ENCODE results near the gene PCGF6. TPM values are rescaled to one million over a fixed set of nuclear protein-coding genes. Genes with fewer than 3 reads are reported as not detected.
"Not testable (repeated sequence)": the region's sequence is repeated elsewhere in the genome, so short reads cannot be mapped to it uniquely, and the experiment has no call there.

Gene PCGF6
- total RNA-seq, 2 experiments from 2014 or later: 18.6 to 19.9 TPM

- Mint-ChIP-seq H3K27ac (no peak overlapping the region), H3K4me1 (peaks cover 6% of the 10 kb centered on the region), H3K36me3 (peaks cover 3% of the 10 kb centered on the region), H3K4me3 (no peak overlapping the region), H3K9me3 (no peaks in the 10 kb centered on the region), H3K27me3 (peaks cover 85% of the 10 kb centered on the region)
- DNase-seq: no peak
These were observed 70.4 kb downstream of the PCGF6 start for GRCh38 chr10:103280506-103280905.

DNA sequence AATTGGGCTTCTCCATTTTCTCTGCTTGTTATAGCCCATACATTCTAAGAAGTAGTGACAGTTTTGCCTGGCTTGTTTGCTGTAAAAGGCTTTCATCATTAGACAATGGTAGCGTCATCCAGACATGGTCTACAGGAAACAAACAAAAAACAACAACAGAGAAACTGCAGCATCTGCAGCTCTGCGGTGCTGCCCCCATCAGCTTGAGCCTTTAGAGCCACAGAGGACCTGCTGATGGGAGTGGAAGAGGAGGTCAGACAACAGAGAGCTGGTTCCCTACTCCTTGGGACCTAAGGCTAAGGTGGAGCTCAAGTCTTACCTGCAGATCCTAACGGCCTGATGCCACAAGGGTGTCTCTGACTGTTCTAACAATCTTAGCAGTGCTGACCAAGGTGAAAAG is 70.9 kb downstream of the PCGF6 start:
- H3K9me3 Mint-ChIP-seq: no peaks in the 10 kb centered on the region
- peaks cover 85% of the 10 kb centered on the region for H3K27me3 Mint-ChIP-seq
- no peak overlapping the region for H3K27ac Mint-ChIP-seq
- peaks cover 6% of the 10 kb centered on the region for H3K4me1 Mint-ChIP-seq
- no peak overlapping the region for H3K4me3 Mint-ChIP-seq
- no peak for DNase-seq
- H3K36me3 Mint-ChIP-seq: peaks cover 3% of the 10 kb centered on the region

- Mint-ChIP-seq H3K27ac (no peak overlapping the region), H3K27me3 (peaks cover 86% of the 10 kb centered on the region), H3K36me3 (peaks cover 3% of the 10 kb centered on the region), H3K4me3 (peak overlapping the region; percentile 19), H3K4me1 (peaks cover 6% of the 10 kb centered on the region), H3K9me3 (no peaks in the 10 kb centered on the region)
- DNase-seq: peak; percentile 35
These were observed 72.1 kb downstream of the PCGF6 start for GRCh38 chr10:103278862-103279298.

- no peak overlapping the region for H3K4me3 Mint-ChIP-seq
- no peak for DNase-seq
- H3K27me3 Mint-ChIP-seq: peaks cover 86% of the 10 kb centered on the region
- H3K27ac Mint-ChIP-seq: no peak overlapping the region
- H3K4me1 Mint-ChIP-seq: peaks cover 6% of the 10 kb centered on the region
- H3K9me3 Mint-ChIP-seq: no peaks in the 10 kb centered on the region
- H3K36me3 Mint-ChIP-seq: peaks cover 3% of the 10 kb centered on the region
These were observed 72.5 kb downstream of the PCGF6 start for GRCh38 chr10:103278537-103278823.

DNA sequence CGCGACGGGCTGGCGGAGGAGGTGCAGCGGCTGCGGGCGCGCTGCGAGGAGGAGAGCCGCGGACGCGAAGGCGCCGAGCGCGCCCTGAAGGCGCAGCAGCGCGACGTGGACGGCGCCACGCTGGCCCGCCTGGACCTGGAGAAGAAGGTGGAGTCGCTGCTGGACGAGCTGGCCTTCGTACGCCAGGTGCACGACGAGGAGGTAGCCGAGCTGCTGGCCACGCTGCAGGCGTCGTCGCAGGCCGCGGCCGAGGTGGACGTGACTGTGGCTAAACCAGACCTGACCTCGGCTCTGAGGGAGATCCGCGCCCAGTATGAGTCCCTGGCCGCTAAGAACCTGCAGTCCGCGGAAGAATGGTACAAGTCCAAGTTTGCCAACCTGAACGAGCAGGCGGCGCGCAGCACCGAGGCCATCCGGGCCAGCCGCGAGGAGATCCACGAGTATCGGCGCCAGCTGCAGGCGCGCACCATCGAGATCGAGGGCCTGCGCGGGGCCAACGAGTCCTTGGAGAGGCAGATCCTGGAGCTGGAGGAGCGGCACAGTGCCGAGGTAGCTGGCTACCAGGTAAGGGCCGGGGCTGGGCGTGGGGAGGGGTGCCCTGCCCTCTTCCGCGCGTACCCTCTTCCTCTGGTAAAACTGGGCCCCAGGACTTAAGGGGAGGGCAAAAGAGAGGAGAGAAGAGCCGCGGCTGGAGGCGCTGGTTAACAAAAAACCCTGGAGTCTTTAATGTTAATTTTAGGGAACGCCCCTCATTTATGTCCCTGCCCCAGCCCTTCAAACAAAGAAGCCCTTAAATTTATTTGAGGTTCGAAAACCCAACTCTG is 73.0 kb downstream of the PCGF6 start:
- Mint-ChIP-seq H3K4me3 (no peak overlapping the region), H3K9me3 (no peaks in the 10 kb centered on the region), H3K27ac (no peak overlapping the region), H3K27me3 (peaks cover 82% of the 10 kb centered on the region), H3K4me1 (peaks cover 6% of the 10 kb centered on the region), H3K36me3 (peaks cover 3% of the 10 kb centered on the region)
- DNase-seq: no peak

DNA sequence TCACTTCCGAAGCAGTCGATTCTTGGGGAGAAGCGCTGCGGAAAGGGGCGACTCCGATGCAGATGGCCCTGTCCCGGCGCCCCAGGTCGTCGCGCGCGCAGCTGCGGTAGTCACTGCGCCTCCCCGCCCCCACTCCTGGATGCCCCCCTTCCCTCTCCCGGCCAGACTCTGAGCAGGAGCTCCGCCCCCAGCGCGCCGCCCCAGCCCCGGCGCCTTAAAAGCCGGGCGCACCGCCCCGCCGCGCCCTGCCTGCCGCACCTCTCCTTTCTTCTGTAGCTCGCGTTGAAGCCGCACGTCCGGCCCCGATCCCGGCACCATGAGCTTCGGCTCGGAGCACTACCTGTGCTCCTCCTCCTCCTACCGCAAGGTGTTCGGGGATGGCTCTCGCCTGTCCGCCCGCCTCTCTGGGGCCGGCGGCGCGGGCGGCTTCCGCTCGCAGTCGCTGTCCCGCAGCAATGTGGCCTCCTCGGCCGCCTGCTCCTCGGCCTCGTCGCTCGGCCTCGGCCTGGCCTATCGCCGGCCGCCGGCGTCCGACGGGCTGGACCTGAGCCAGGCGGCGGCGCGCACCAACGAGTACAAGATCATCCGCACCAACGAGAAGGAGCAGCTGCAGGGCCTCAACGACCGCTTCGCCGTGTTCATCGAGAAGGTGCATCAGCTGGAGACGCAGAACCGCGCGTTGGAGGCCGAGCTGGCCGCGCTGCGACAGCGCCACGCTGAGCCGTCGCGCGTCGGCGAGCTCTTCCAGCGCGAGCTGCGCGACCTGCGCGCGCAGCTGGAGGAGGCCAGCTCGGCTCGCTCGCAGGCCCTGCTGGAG is 73.8 kb downstream of the PCGF6 start, which contains the start of gene INA:
Gene INA (plus strand): TSS at position 243 of the 817 bp plus-strand sequence. CDS start 74 bp downstream, at position 317.
- Mint-ChIP-seq H3K27me3 (peaks cover 80% of the 10 kb centered on the region), H3K36me3 (peaks cover 3% of the 10 kb centered on the region), H3K4me1 (peaks cover 6% of the 10 kb centered on the region), H3K9me3 (no peaks in the 10 kb centered on the region), H3K27ac (no peak within 1 kb of the TSS), H3K4me3 (peak within 1 kb of the TSS; percentile 68)
- DNase-seq: peak; percentile 65

- Mint-ChIP-seq H3K27me3 (peaks cover 79% of the 10 kb centered on the region), H3K36me3 (peaks cover 3% of the 10 kb centered on the region), H3K4me1 (peaks cover 3% of the 10 kb centered on the region), H3K27ac (no peak overlapping the region), H3K4me3 (peak overlapping the region; percentile 68), H3K9me3 (no peaks in the 10 kb centered on the region)
- DNase-seq: no peak
These were observed 74.6 kb downstream of the PCGF6 start for GRCh38 chr10:103276251-103276895.

DNA sequence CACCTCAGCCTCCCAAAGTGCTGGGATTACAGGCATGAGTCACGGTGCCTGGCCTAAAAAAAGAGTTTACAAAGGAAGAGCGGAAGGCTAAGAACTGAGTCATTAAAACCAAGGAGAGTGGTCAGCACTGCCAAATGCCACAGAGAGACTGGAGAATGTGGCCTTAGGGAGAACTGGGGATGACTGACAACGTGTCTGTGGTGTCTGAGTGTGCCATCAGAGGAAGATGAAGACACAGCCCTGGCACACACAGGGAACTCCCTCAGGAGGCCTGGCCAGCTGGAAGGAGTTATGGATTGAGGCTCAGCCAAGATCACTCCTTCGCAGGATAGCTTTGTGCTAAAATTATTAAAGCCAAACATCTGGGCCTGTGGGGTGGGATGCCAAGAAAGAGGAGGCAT is 77.9 kb downstream of the PCGF6 start:
- no peak overlapping the region for H3K4me3 Mint-ChIP-seq
- H3K9me3 Mint-ChIP-seq: no peaks in the 10 kb centered on the region
- no peak for DNase-seq
- H3K27me3 Mint-ChIP-seq: peaks cover 59% of the 10 kb centered on the region
- H3K4me1 Mint-ChIP-seq: no peaks in the 10 kb centered on the region
- no peaks in the 10 kb centered on the region for H3K36me3 Mint-ChIP-seq
- no peak overlapping the region for H3K27ac Mint-ChIP-seq

DNA sequence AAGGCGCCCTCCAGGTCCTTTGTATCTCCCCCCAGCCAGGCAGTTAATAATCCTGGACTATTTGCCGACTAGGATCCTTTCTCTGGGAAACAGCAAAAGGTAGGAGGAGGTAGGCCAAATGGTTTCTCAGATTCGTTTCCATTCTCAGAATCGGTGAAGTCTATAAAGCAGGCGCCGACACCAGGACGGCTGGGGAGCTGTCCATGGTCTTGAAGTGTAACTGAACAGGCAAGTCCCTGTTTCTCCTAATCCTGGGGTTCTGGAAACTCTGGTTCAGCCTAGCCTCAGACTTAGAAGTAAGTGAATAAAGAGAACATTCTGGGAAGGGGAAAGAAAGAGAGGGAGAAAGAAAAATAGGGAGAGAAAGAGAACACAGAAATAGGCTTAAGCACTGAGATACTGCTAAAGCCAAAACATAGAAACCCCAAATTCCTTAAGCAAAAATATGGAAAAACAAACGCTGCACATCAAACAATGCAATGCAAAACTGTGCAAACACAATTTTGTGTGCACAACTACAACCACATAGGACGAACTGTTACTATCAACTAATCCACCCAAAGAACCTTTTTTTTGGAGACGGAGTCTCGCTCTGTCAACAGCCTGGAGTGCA is 85.1 kb downstream of the PCGF6 start:
- H3K27me3 Mint-ChIP-seq: peaks cover 58% of the 10 kb centered on the region
- peaks cover 3% of the 10 kb centered on the region for H3K9me3 Mint-ChIP-seq
- no peak overlapping the region for H3K4me3 Mint-ChIP-seq
- no peaks in the 10 kb centered on the region for H3K36me3 Mint-ChIP-seq
- no peak overlapping the region for H3K27ac Mint-ChIP-seq
- H3K4me1 Mint-ChIP-seq: peaks cover 5% of the 10 kb centered on the region
- peak; percentile 26 for DNase-seq

DNA sequence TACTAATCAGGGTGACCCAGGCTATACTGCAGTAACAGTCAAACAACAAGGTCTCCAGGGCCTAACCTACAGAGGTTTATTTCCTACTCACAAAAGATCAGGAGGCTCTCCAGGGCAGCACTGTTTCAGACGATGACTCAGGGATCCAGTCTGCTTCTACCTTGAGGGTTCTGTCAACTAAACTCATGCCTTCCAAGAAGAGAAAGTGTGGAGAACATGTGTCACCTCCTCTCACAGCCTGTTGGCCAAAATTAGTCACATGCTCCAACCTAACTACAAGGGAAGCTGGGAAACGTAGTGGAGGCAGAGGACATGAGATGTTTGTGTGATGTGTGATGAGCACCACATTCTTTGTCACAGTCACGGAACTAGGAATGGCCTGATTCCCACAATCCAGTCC is 88.7 kb downstream of the PCGF6 start:
- DNase-seq: no peak
- H3K27ac Mint-ChIP-seq: no peak overlapping the region
- no peak overlapping the region for H3K4me3 Mint-ChIP-seq
- peaks cover 5% of the 10 kb centered on the region for H3K4me1 Mint-ChIP-seq
- peaks cover 55% of the 10 kb centered on the region for H3K27me3 Mint-ChIP-seq
- H3K9me3 Mint-ChIP-seq: peaks cover 11% of the 10 kb centered on the region
- H3K36me3 Mint-ChIP-seq: peaks cover 3% of the 10 kb centered on the region

- H3K4me1 Mint-ChIP-seq: peaks cover 5% of the 10 kb centered on the region
- H3K27ac Mint-ChIP-seq: no peak overlapping the region
- no peak for DNase-seq
- H3K36me3 Mint-ChIP-seq: peaks cover 3% of the 10 kb centered on the region
- peaks cover 11% of the 10 kb centered on the region for H3K9me3 Mint-ChIP-seq
- peaks cover 36% of the 10 kb centered on the region for H3K27me3 Mint-ChIP-seq
- no peak overlapping the region for H3K4me3 Mint-ChIP-seq
These were observed 91.0 kb downstream of the PCGF6 start for GRCh38 chr10:103259989-103260388.

- peaks cover 11% of the 10 kb centered on the region for H3K9me3 Mint-ChIP-seq
- not testable (repeated sequence) for H3K4me1 Mint-ChIP-seq, DNase-seq, H3K27ac Mint-ChIP-seq, H3K36me3 Mint-ChIP-seq, H3K4me3 Mint-ChIP-seq
- H3K27me3 Mint-ChIP-seq: peaks cover 30% of the 10 kb centered on the region
These were observed 92.0 kb downstream of the PCGF6 start for GRCh38 chr10:103258928-103259327.

GRCh38 chr10:103257812-103258211 is 93.1 kb downstream of the PCGF6 start:
- DNase-seq: no peak
- Mint-ChIP-seq H3K9me3 (peaks cover 11% of the 10 kb centered on the region), H3K27me3 (peaks cover 21% of the 10 kb centered on the region), H3K4me1 (peaks cover 5% of the 10 kb centered on the region), H3K36me3 (peaks cover 3% of the 10 kb centered on the region), H3K4me3 (no peak overlapping the region), H3K27ac (no peak overlapping the region)

DNA sequence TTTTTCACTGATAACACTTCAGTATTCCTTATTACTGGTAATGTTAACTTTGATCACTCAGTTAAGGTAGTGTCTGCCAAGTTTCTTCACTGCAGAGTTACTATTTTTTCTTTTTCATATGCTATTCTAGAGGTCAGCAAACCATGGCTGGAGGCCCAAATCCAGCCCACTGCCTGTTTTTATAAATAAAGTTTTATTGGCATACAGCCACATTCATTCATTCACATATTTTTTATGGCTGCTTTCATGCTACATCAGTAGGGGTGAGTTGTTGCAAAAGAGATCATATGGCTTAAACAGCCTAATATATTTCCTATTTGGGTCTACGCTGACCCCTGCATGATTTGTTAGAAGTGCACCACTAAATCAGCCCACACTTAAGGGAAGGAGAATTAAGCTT is 94.3 kb downstream of the PCGF6 start:
- H3K9me3 Mint-ChIP-seq: peaks cover 11% of the 10 kb centered on the region
- peaks cover 14% of the 10 kb centered on the region for H3K27me3 Mint-ChIP-seq
- no peak for DNase-seq
- no peak overlapping the region for H3K4me3 Mint-ChIP-seq
- peaks cover 3% of the 10 kb centered on the region for H3K36me3 Mint-ChIP-seq
- H3K4me1 Mint-ChIP-seq: no peaks in the 10 kb centered on the region
- no peak overlapping the region for H3K27ac Mint-ChIP-seq
